HepG2 (cell line): ENCODE data around the gene RIPOR1. TPM values are rescaled to one million over a fixed set of nuclear protein-coding genes. Genes with fewer than 3 reads are reported as not detected.
A peak's percentile ranks its signal among the peaks of the same experiment; 100 is the strongest.

Source experiments
- CREM ChIP-seq, 2 experiments: sonication (generic) in 1 of 2; formaldehyde crosslinking in 1 of 2; IDR thresholded peaks; 2 replicates each; pipeline versions ENCODE4 v1.4.0 to v1.6.1; 2016 to 2020; ENCODE audit warnings: antibody characterized with exemption in 1 of 2, mild to moderate bottlenecking in 1 of 2, missing genetic modification reagents in 1 of 2
- ELF3 ChIP-seq: IDR thresholded peaks from 2 replicates; pipeline ENCODE4 v1.6.1; 2016; ENCODE audit warnings: missing genetic modification reagents, missing compliant biosample characterization
- EP300 ChIP-seq, 3 experiments: sonication (generic) in 1 of 3; formaldehyde crosslinking in 1 of 3; IDR thresholded peaks; 2 replicates each; pipeline versions ENCODE4 v1.5.1 to v1.6.1; 2011 to 2020; ENCODE audit warnings: low read depth in 2 of 3, low read length in 2 of 3, borderline replicate concordance in 1 of 3, improper control_type of control experiment in 1 of 3, mild to moderate bottlenecking in 1 of 3, missing genetic modification reagents in 1 of 3, moderate library complexity in 1 of 3
- HDAC1 ChIP-seq: sonication (generic); formaldehyde crosslinking; IDR thresholded peaks from 2 replicates; pipeline ENCODE4 v1.5.1; 2020; ENCODE audit warnings: mild to moderate bottlenecking, missing genetic modification reagents
- MTA3 ChIP-seq: sonication (generic); formaldehyde crosslinking; IDR thresholded peaks from 2 replicates; pipeline ENCODE4 v1.4.0; 2020; ENCODE audit warnings: missing genetic modification reagents
- NFE2L1 ChIP-seq: sonication (generic); formaldehyde crosslinking; IDR thresholded peaks from 2 replicates; pipeline ENCODE4 v1.4.0; 2020; ENCODE audit warnings: missing genetic modification reagents, mild to moderate bottlenecking, borderline replicate concordance
- NFKB2 ChIP-seq: sonication (generic); formaldehyde crosslinking; IDR thresholded peaks from 2 replicates; pipeline ENCODE4 v1.4.0; 2020; ENCODE audit warnings: missing genetic modification reagents, borderline replicate concordance
- NRL ChIP-seq: sonication (generic); formaldehyde crosslinking; IDR thresholded peaks from 2 replicates; pipeline ENCODE4 v1.5.0; 2020; ENCODE audit warnings: missing genetic modification reagents, mild to moderate bottlenecking, moderate library complexity, borderline replicate concordance
- PAWR ChIP-seq: sonication (generic); formaldehyde crosslinking; IDR thresholded peaks from 2 replicates; pipeline ENCODE4 v1.4.0; 2020; ENCODE audit warnings: missing genetic modification reagents, mild to moderate bottlenecking, borderline replicate concordance
- POGK ChIP-seq: sonication (generic); formaldehyde crosslinking; conservative IDR thresholded peaks from 2 replicates; pipeline ENCODE4 v1.8.0; 2022; ENCODE audit warnings: mild to moderate bottlenecking, moderate library complexity, missing genetic modification reagents
- SCMH1 ChIP-seq: sonication (generic); formaldehyde crosslinking; IDR thresholded peaks from 2 replicates; pipeline ENCODE4 v1.9.0; 2021; ENCODE audit warnings: missing genetic modification reagents, mild to moderate bottlenecking, borderline replicate concordance
- SNAPC2 ChIP-seq: sonication (generic); formaldehyde crosslinking; IDR thresholded peaks from 2 replicates; pipeline ENCODE4 v1.8.1; 2022; ENCODE audit warnings: mild to moderate bottlenecking, missing genetic modification reagents
- TRIM24 ChIP-seq: sonication (generic); formaldehyde crosslinking; IDR thresholded peaks from 2 replicates; pipeline ENCODE4 v1.8.0; 2022; ENCODE audit warnings: mild to moderate bottlenecking, missing genetic modification reagents
- ZKSCAN5 ChIP-seq: sonication (generic); formaldehyde crosslinking; IDR thresholded peaks from 2 replicates; pipeline ENCODE4 v1.5.1; 2020; ENCODE audit warnings: mild to moderate bottlenecking, missing genetic modification reagents
- ZNF12 ChIP-seq: sonication (generic); formaldehyde crosslinking; IDR thresholded peaks from 2 replicates; pipeline ENCODE4 v1.5.0; 2020; ENCODE audit warnings: missing genetic modification reagents
- ZNF253 ChIP-seq: sonication (generic); formaldehyde crosslinking; IDR thresholded peaks from 2 replicates; pipeline ENCODE4 v1.8.0; 2022; ENCODE audit warnings: mild to moderate bottlenecking, missing genetic modification reagents, borderline replicate concordance
- ZNF343 ChIP-seq: sonication (generic); formaldehyde crosslinking; IDR thresholded peaks from 2 replicates; pipeline ENCODE4 v1.4.0; 2020; ENCODE audit warnings: mild to moderate bottlenecking, missing genetic modification reagents
- ZNF451 ChIP-seq: sonication (generic); formaldehyde crosslinking; IDR thresholded peaks from 2 replicates; pipeline ENCODE4 v1.5.0; 2020; ENCODE audit warnings: mild to moderate bottlenecking, missing genetic modification reagents
- ZNF530 ChIP-seq: sonication (generic); formaldehyde crosslinking; IDR thresholded peaks from 2 replicates; pipeline ENCODE4 v1.5.0; 2020; ENCODE audit warnings: low read depth, mild to moderate bottlenecking, missing genetic modification reagents
- ZNF781 ChIP-seq: sonication (generic); formaldehyde crosslinking; IDR thresholded peaks from 2 replicates; pipeline ENCODE4 v1.5.1; 2020; ENCODE audit warnings: borderline replicate concordance, mild to moderate bottlenecking, missing genetic modification reagents; ENCODE audit errors: not compliant biosample characterization
- polyA plus RNA-seq, 8 experiments: library from polyadenylated mRNA; depleted of rRNA in 3 of 8; stranded (reverse) in 7 of 8; unstranded in 1 of 8; fragments of >200 nt; fragmentation: Illumina TruSeq in 4 of 8; extraction: Trizol in 4 of 8; gene quantifications; 2 replicates each; pipeline versions ENCODE4 v1.2.1 to v1.2.3, GENCODE V29; 2011 to 2016; ENCODE audit warnings: low read depth in 4 of 8, missing spikeins in 1 of 8, mixed read lengths in 1 of 8; ENCODE audit not compliant: insufficient read depth in 1 of 8
- total RNA-seq, 5 experiments: library from RNA; depleted of rRNA; stranded (reverse); fragments of >200 nt; fragmentation: Illumina TruSeq; extraction: Trizol; gene quantifications; 2 replicates each; pipeline ENCODE4 v1.2.3, GENCODE V29; 2016; ENCODE audit warnings: low read depth in 1 of 5
- TF ChIP-seq, protein P1 (sequence below): sonication (generic); formaldehyde crosslinking; IDR thresholded peaks from 2 replicates; pipeline ENCODE4 v1.5.0; 2020; ENCODE audit warnings: mild to moderate bottlenecking, low read depth, missing genetic modification reagents, borderline replicate concordance
- TF ChIP-seq, protein P2 (sequence below): sonication (generic); formaldehyde crosslinking; IDR thresholded peaks from 2 replicates; pipeline ENCODE4 v1.4.0; 2020; ENCODE audit warnings: missing genetic modification reagents, borderline replicate concordance

RIPOR1 gene
- total and polyA plus RNA-seq, 2 of the 13 experiments (the other 11 are each of a cell fraction or from before 2014, with no cell fraction given), result 4.6 to 8.1 TPM

GRCh38 chr16:67562918-67563707 lies 34.5 kb downstream of the RIPOR1 start (continued):
- TF ChIP-seq ZNF781 (no peak), PAWR (CRISPR knock-in tag) (no peak), ZKSCAN5 (CRISPR knock-in tag) (no peak), ZNF451 (peak; percentile 67), EP300 (IDR thresholded peaks at IDR 0.05; ENCODE audit: low read depth in 2 of 2, low read length in 2 of 2) (no peak), EP300 (CRISPR knock-in tag; IDR thresholded peaks at IDR 0.05; ENCODE audit: borderline replicate concordance) (no peak), NFE2L1 (CRISPR knock-in tag) (peak; percentile 45; the same call in 1 of the 2 replicates), POGK (CRISPR knock-in tag) (peak; percentile 92), NRL (CRISPR knock-in tag) (peak; percentile 93), ZNF12 (CRISPR knock-in tag) (peak; percentile 45; the same call in 1 of the 2 replicates), ELF3 (CRISPR knock-in tag) (no peak; the same call in 1 of the 2 replicates), CREM (IDR thresholded peaks at IDR 0.05) (no peak), CREM (CRISPR knock-in tag; IDR thresholded peaks at IDR 0.05) (no peak), ZNF530 (CRISPR knock-in tag) (no peak; the same call in 1 of the 2 replicates), SCMH1 (no peak), ZNF253 (no peak), MTA3 (CRISPR knock-in tag) (0 out of 2 replicates have a peak, but pooled peaks have one; percentile 67), SNAPC2 (CRISPR knock-in tag) (no peak), HDAC1 (CRISPR knock-in tag) (0 out of 2 replicates have a peak, but pooled peaks have one; percentile 37), ZNF343 (CRISPR knock-in tag) (no peak; the same call in 1 of the 2 replicates), TRIM24 (CRISPR knock-in tag) (no peak), NFKB2 (CRISPR knock-in tag) (peak; percentile 90)
- TF ChIP-seq, protein P1, sequence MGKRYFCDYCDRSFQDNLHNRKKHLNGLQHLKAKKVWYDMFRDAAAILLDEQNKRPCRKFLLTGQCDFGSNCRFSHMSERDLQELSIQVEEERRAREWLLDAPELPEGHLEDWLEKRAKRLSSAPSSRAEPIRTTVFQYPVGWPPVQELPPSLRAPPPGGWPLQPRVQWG, result no peak
- TF ChIP-seq, protein P2, sequence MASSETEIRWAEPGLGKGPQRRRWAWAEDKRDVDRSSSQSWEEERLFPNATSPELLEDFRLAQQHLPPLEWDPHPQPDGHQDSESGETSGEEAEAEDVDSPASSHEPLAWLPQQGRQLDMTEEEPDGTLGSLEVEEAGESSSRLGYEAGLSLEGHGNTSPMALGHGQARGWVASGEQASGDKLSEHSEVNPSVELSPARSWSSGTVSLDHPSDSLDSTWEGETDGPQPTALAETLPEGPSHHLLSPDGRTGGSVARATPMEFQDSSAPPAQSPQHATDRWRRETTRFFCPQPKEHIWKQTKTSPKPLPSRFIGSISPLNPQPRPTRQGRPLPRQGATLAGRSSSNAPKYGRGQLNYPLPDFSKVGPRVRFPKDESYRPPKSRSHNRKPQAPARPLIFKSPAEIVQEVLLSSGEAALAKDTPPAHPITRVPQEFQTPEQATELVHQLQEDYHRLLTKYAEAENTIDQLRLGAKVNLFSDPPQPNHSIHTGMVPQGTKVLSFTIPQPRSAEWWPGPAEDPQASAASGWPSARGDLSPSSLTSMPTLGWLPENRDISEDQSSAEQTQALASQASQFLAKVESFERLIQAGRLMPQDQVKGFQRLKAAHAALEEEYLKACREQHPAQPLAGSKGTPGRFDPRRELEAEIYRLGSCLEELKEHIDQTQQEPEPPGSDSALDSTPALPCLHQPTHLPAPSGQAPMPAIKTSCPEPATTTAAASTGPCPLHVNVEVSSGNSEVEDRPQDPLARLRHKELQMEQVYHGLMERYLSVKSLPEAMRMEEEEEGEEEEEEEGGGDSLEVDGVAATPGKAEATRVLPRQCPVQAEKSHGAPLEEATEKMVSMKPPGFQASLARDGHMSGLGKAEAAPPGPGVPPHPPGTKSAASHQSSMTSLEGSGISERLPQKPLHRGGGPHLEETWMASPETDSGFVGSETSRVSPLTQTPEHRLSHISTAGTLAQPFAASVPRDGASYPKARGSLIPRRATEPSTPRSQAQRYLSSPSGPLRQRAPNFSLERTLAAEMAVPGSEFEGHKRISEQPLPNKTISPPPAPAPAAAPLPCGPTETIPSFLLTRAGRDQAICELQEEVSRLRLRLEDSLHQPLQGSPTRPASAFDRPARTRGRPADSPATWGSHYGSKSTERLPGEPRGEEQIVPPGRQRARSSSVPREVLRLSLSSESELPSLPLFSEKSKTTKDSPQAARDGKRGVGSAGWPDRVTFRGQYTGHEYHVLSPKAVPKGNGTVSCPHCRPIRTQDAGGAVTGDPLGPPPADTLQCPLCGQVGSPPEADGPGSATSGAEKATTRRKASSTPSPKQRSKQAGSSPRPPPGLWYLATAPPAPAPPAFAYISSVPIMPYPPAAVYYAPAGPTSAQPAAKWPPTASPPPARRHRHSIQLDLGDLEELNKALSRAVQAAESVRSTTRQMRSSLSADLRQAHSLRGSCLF (CRISPR knock-in tag), result no peak
